Central memory CD8-positive, alpha-beta T cell (primary cell): ENCODE results near the gene SPTLC3.

Experiments
- ATAC-seq: fragments of 150-1000 bp; cut with Tn5 transposase; replicated peaks from 2 replicates; pipeline ENCODE4 v1.10.0; 2022; ENCODE audit warnings: mild to moderate bottlenecking, moderate FRiP score, moderate number of reproducible peaks; ENCODE audit not compliant: poor library complexity, severe bottlenecking; ENCODE audit errors: extremely low read depth
- DNase-seq, 2 donors: peaks; one replicate each; pipeline ENCODE4 v3.0.0; 2021; ENCODE audit warnings: low spot score in 2 of 2
- H3K27ac Mint-ChIP-seq: one replicate; pipeline ENCODE4 v1.8.0; 2022; ENCODE audit warnings: low read depth, mild to moderate bottlenecking, moderate library complexity, mixed read lengths
- H3K27me3 Mint-ChIP-seq: one replicate; pipeline ENCODE4 v1.8.0; 2022; ENCODE audit warnings: mixed read lengths
- H3K36me3 Mint-ChIP-seq: one replicate; pipeline ENCODE4 v1.8.0; 2022; ENCODE audit warnings: mild to moderate bottlenecking, moderate library complexity, mixed read lengths; ENCODE audit not compliant: insufficient read depth
- H3K4me1 Mint-ChIP-seq: one replicate; pipeline ENCODE4 v1.8.0; 2022; ENCODE audit warnings: mixed read lengths
- H3K4me3 Mint-ChIP-seq: one replicate; pipeline ENCODE4 v1.8.0; 2022; ENCODE audit warnings: mild to moderate bottlenecking, moderate library complexity, mixed read lengths
- H3K9me3 Mint-ChIP-seq: one replicate; pipeline ENCODE4 v1.8.0; 2022; ENCODE audit warnings: mixed read lengths

The SPTLC3 gene

GRCh38 chr20:13147071-13147963, 138.5 kb downstream of the SPTLC3 start:
- H3K36me3 Mint-ChIP-seq = peaks cover 2% of the 10 kb centered on the region
- peaks cover 5% of the 10 kb centered on the region for H3K9me3 Mint-ChIP-seq
- no peak overlapping the region for H3K27ac Mint-ChIP-seq
- DNase-seq = no peak
- no peaks in the 10 kb centered on the region for H3K4me1 Mint-ChIP-seq
- no peak for ATAC-seq
- peaks cover 16% of the 10 kb centered on the region for H3K27me3 Mint-ChIP-seq
- H3K4me3 Mint-ChIP-seq = no peak overlapping the region

GRCh38 chr20:13147971-13148370, 139.2 kb downstream of the SPTLC3 start:
- Mint-ChIP-seq H3K9me3 (peaks cover 5% of the 10 kb centered on the region), H3K27me3 (peaks cover 16% of the 10 kb centered on the region), H3K27ac (no peak overlapping the region), H3K36me3 (peaks cover 2% of the 10 kb centered on the region), H3K4me3 (no peak overlapping the region), H3K4me1 (no peaks in the 10 kb centered on the region)
- no peak for DNase-seq
- ATAC-seq = no peak

- Mint-ChIP-seq H3K27me3 (peaks cover 18% of the 10 kb centered on the region), H3K27ac (no peak overlapping the region), H3K36me3 (peaks cover 2% of the 10 kb centered on the region), H3K4me1 (no peaks in the 10 kb centered on the region), H3K9me3 (peaks cover 5% of the 10 kb centered on the region), H3K4me3 (no peak overlapping the region)
- ATAC-seq (no peak), DNase-seq (no peak)
Observed at GRCh38 chr20:13148402-13148801, 139.6 kb downstream of the SPTLC3 start.

GRCh38 chr20:13148961-13149360, 140.2 kb downstream of the SPTLC3 start:
- ATAC-seq (no peak), DNase-seq (no peak)
- peaks cover 2% of the 10 kb centered on the region for H3K36me3 Mint-ChIP-seq
- no peak overlapping the region for H3K27ac Mint-ChIP-seq
- H3K9me3 Mint-ChIP-seq = peaks cover 3% of the 10 kb centered on the region
- no peak overlapping the region for H3K4me3 Mint-ChIP-seq
- no peaks in the 10 kb centered on the region for H3K4me1 Mint-ChIP-seq
- peaks cover 24% of the 10 kb centered on the region for H3K27me3 Mint-ChIP-seq

- no peak for DNase-seq
- H3K27me3 Mint-ChIP-seq = peaks cover 27% of the 10 kb centered on the region
Observed at GRCh38 chr20:13149371-13150105, 140.8 kb downstream of the SPTLC3 start.

GRCh38 chr20:13158369-13158768, 149.6 kb downstream of the SPTLC3 start:
- Mint-ChIP-seq H3K36me3 (no peaks in the 10 kb centered on the region), H3K27ac (no peak overlapping the region), H3K4me1 (no peaks in the 10 kb centered on the region), H3K27me3 (peaks cover 9% of the 10 kb centered on the region), H3K4me3 (no peak overlapping the region), H3K9me3 (no peaks in the 10 kb centered on the region)
- ATAC-seq (no peak), DNase-seq (no peak)

More at GRCh38 chr20:13149371-13150105, 140.8 kb downstream of the SPTLC3 start:
- no peak overlapping the region for H3K27ac Mint-ChIP-seq
- H3K9me3 Mint-ChIP-seq = no peaks in the 10 kb centered on the region
- H3K4me1 Mint-ChIP-seq = no peaks in the 10 kb centered on the region
- no peaks in the 10 kb centered on the region for H3K36me3 Mint-ChIP-seq
- H3K4me3 Mint-ChIP-seq = no peak overlapping the region
- no peak for ATAC-seq

GRCh38 chr20:13159889-13160288, 151.1 kb downstream of the SPTLC3 start:
- Mint-ChIP-seq H3K4me1 (no peaks in the 10 kb centered on the region), H3K9me3 (no peaks in the 10 kb centered on the region), H3K36me3 (no peaks in the 10 kb centered on the region), H3K4me3 (no peak overlapping the region), H3K27ac (no peak overlapping the region), H3K27me3 (no peaks in the 10 kb centered on the region)
- ATAC-seq (no peak), DNase-seq (no peak)

GRCh38 chr20:13165203-13165602, 156.4 kb downstream of the SPTLC3 start:
- Mint-ChIP-seq H3K4me1 (no peaks in the 10 kb centered on the region), H3K36me3 (no peaks in the 10 kb centered on the region), H3K27ac (no peak overlapping the region), H3K4me3 (no peak overlapping the region), H3K27me3 (no peaks in the 10 kb centered on the region), H3K9me3 (no peaks in the 10 kb centered on the region)
- DNase-seq (no peak), ATAC-seq (no peak)

- H3K4me3 Mint-ChIP-seq = no peak overlapping the region
- ATAC-seq (no peak), DNase-seq (no peak)
- H3K9me3 Mint-ChIP-seq = no peaks in the 10 kb centered on the region
- H3K27ac Mint-ChIP-seq = no peak overlapping the region
- no peaks in the 10 kb centered on the region for H3K4me1 Mint-ChIP-seq
- H3K36me3 Mint-ChIP-seq = no peaks in the 10 kb centered on the region
- H3K27me3 Mint-ChIP-seq = no peaks in the 10 kb centered on the region
Observed at GRCh38 chr20:13166011-13166410, 157.2 kb downstream of the SPTLC3 start.

- Mint-ChIP-seq H3K36me3 (no peaks in the 10 kb centered on the region), H3K4me1 (no peaks in the 10 kb centered on the region), H3K27me3 (no peaks in the 10 kb centered on the region), H3K27ac (no peak overlapping the region), H3K4me3 (no peak overlapping the region), H3K9me3 (no peaks in the 10 kb centered on the region)
- DNase-seq (no peak), ATAC-seq (no peak)
Observed at GRCh38 chr20:13166437-13166836, 157.7 kb downstream of the SPTLC3 start.

- DNase-seq (no peak), ATAC-seq (no peak)
Observed at GRCh38 chr20:13169086-13169485, 160.3 kb downstream of the SPTLC3 start.

GRCh38 chr20:13170771-13171170, 162.0 kb downstream of the SPTLC3 start:
- DNase-seq (no peak), ATAC-seq (no peak)
- H3K27ac Mint-ChIP-seq = no peak overlapping the region
- H3K36me3 Mint-ChIP-seq = no peaks in the 10 kb centered on the region
- H3K9me3 Mint-ChIP-seq = peaks cover 6% of the 10 kb centered on the region
- H3K4me1 Mint-ChIP-seq = no peaks in the 10 kb centered on the region
- H3K4me3 Mint-ChIP-seq = no peak overlapping the region
- peaks cover 10% of the 10 kb centered on the region for H3K27me3 Mint-ChIP-seq

More at GRCh38 chr20:13169086-13169485, 160.3 kb downstream of the SPTLC3 start:
- H3K4me3 Mint-ChIP-seq = no peak overlapping the region
- no peaks in the 10 kb centered on the region for H3K27me3 Mint-ChIP-seq
- no peaks in the 10 kb centered on the region for H3K36me3 Mint-ChIP-seq
- H3K9me3 Mint-ChIP-seq = no peaks in the 10 kb centered on the region
- H3K4me1 Mint-ChIP-seq = no peaks in the 10 kb centered on the region
- H3K27ac Mint-ChIP-seq = no peak overlapping the region

- Mint-ChIP-seq H3K36me3 (no peaks in the 10 kb centered on the region), H3K27ac (no peak overlapping the region), H3K4me1 (no peaks in the 10 kb centered on the region), H3K27me3 (peaks cover 34% of the 10 kb centered on the region), H3K9me3 (peaks cover 14% of the 10 kb centered on the region), H3K4me3 (no peak overlapping the region)
- ATAC-seq (no peak), DNase-seq (no peak)
Observed at GRCh38 chr20:13173201-13173600, 164.4 kb downstream of the SPTLC3 start.
